ENCODE results near the gene UGT1A6. TPM values are rescaled to one million over a fixed set of nuclear protein-coding genes. Genes with fewer than 3 reads are reported as not detected.
"Not testable (repeated sequence)": the region's sequence is repeated elsewhere in the genome, so short reads cannot be mapped to it uniquely, and the experiment has no call there.

Gene UGT1A6
- total and polyA plus RNA-seq, 2 donors (not counting 3 experiments of a cell fraction or from before 2014, with no cell fraction given), result not detected

DNA sequence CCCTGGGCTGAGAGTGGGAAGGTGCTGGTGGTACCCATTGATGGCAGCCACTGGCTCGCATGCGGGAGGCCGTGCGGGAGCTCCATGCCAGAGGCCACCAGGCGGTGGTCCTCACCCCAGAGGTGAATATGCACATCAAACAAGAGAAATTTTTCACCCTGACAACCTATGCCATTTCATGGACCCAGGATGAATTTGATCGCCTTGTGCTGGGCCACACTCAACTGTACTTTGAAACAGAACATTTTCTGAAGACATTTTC is 54.5 kb downstream of the UGT1A6 start:
- CTCF ChIA-PET, result no interaction called here
- BruUV-seq (replicated peaks), result no TSS peak
- no peak for DNase-seq (ENCODE audit: low read depth, low spot score)
- H3K27ac ChIP-seq (ENCODE audit: insufficient read depth, low read depth, low read length), result no peak overlapping the region
- H3K4me3 ChIP-seq (replicated peaks in 1 of 3; ENCODE audit: insufficient read depth in 1 of 3, low read depth in 1 of 3, low read length in 3 of 3), result no peak overlapping the region
- dilution Hi-C loops (cut with MboI; ENCODE audit: extremely low pct_ligation_motif_present, low sequenced_read_pairs), result no loop called here
- no peak for TF ChIP-seq POLR2AphosphoS5 (IDR thresholded peaks at IDR 0.05; ENCODE audit: insufficient read depth, low read depth, low read length)
- intact Hi-C loops (cut with micrococcal nuclease), result no loop called here
- no peaks in the 10 kb centered on the region for H3K36me3 ChIP-seq (ENCODE audit: control insufficient read depth in 2 of 2, extremely low read depth in 1 of 2, insufficient read depth in 2 of 2, low read length in 2 of 2)
- no peak overlapping the region for H3K4me2 ChIP-seq (ENCODE audit: insufficient read depth, low read length)
- no peaks in the 10 kb centered on the region for H4K20me1 ChIP-seq (replicated peaks; ENCODE audit: control insufficient read depth, extremely low read depth, insufficient read depth, low read length)
- FAIRE-seq, result no peak
- H3K9me1 ChIP-seq (replicated peaks; ENCODE audit: control insufficient read depth, extremely low read depth, insufficient read depth, low read length), result no peaks in the 10 kb centered on the region
- H3K9ac ChIP-seq (replicated peaks; ENCODE audit: extremely low read depth, insufficient read depth, low read length), result no peak overlapping the region
- H3K4me1 ChIP-seq (ENCODE audit: control insufficient read depth, extremely low read depth, insufficient read depth, low read length), result no peaks in the 10 kb centered on the region
- POLR2A ChIA-PET, result no interaction called here
- H3K27me3 ChIP-seq (ENCODE audit: control insufficient read depth in 2 of 2, insufficient read depth in 2 of 2, low read length in 2 of 2), result no peaks in the 10 kb centered on the region
- H2AFZ ChIP-seq (ENCODE audit: low read depth, low read length), result no peak overlapping the region
- H3K79me2 ChIP-seq (ENCODE audit: control insufficient read depth, insufficient read depth, low read length), result no peaks in the 10 kb centered on the region
- H3K9me3 ChIP-seq (replicated peaks; ENCODE audit: control insufficient read depth, insufficient read depth, low read length), result no peaks in the 10 kb centered on the region

- H3K9me3 ChIP-seq (replicated peaks; ENCODE audit: control insufficient read depth, insufficient read depth, low read length); POLR2A ChIA-PET; dilution Hi-C loops (cut with MboI; ENCODE audit: extremely low pct_ligation_motif_present, low sequenced_read_pairs); H4K20me1 ChIP-seq (replicated peaks; ENCODE audit: control insufficient read depth, extremely low read depth, insufficient read depth, low read length); H3K4me2 ChIP-seq (ENCODE audit: insufficient read depth, low read length); H3K27ac ChIP-seq (ENCODE audit: insufficient read depth, low read depth, low read length); BruUV-seq (replicated peaks); H3K36me3 ChIP-seq (ENCODE audit: control insufficient read depth in 2 of 2, extremely low read depth in 1 of 2, insufficient read depth in 2 of 2, low read length in 2 of 2); intact Hi-C loops (cut with micrococcal nuclease); H3K27me3 ChIP-seq (ENCODE audit: control insufficient read depth in 2 of 2, insufficient read depth in 2 of 2, low read length in 2 of 2); DNase-seq (ENCODE audit: low read depth, low spot score); H3K79me2 ChIP-seq (ENCODE audit: control insufficient read depth, insufficient read depth, low read length); CTCF ChIA-PET; H3K4me3 ChIP-seq (replicated peaks in 1 of 3; ENCODE audit: insufficient read depth in 1 of 3, low read depth in 1 of 3, low read length in 3 of 3); FAIRE-seq; H2AFZ ChIP-seq (ENCODE audit: low read depth, low read length); H3K9ac ChIP-seq (replicated peaks; ENCODE audit: extremely low read depth, insufficient read depth, low read length); H3K9me1 ChIP-seq (replicated peaks; ENCODE audit: control insufficient read depth, extremely low read depth, insufficient read depth, low read length); H3K4me1 ChIP-seq (ENCODE audit: control insufficient read depth, extremely low read depth, insufficient read depth, low read length): not testable (repeated sequence)
These were observed 58.0 kb downstream of the UGT1A6 start for GRCh38 chr2:233750689-233751088.

GRCh38 chr2:233751212-233752009 is 58.7 kb downstream of the UGT1A6 start:
- DNase-seq (ENCODE audit: low read depth, low spot score); H2AFZ ChIP-seq (ENCODE audit: low read depth, low read length); H3K36me3 ChIP-seq (ENCODE audit: control insufficient read depth in 2 of 2, extremely low read depth in 1 of 2, insufficient read depth in 2 of 2, low read length in 2 of 2); H3K9ac ChIP-seq (replicated peaks; ENCODE audit: extremely low read depth, insufficient read depth, low read length); H3K4me1 ChIP-seq (ENCODE audit: control insufficient read depth, extremely low read depth, insufficient read depth, low read length); CTCF ChIA-PET; BruUV-seq (replicated peaks); POLR2A ChIA-PET; H3K27me3 ChIP-seq (ENCODE audit: control insufficient read depth in 2 of 2, insufficient read depth in 2 of 2, low read length in 2 of 2); H3K9me3 ChIP-seq (replicated peaks; ENCODE audit: control insufficient read depth, insufficient read depth, low read length); H3K79me2 ChIP-seq (ENCODE audit: control insufficient read depth, insufficient read depth, low read length); FAIRE-seq; H4K20me1 ChIP-seq (replicated peaks; ENCODE audit: control insufficient read depth, extremely low read depth, insufficient read depth, low read length); dilution Hi-C loops (cut with MboI; ENCODE audit: extremely low pct_ligation_motif_present, low sequenced_read_pairs); intact Hi-C loops (cut with micrococcal nuclease); H3K4me3 ChIP-seq (replicated peaks in 1 of 3; ENCODE audit: insufficient read depth in 1 of 3, low read depth in 1 of 3, low read length in 3 of 3); H3K27ac ChIP-seq (ENCODE audit: insufficient read depth, low read depth, low read length); H3K9me1 ChIP-seq (replicated peaks; ENCODE audit: control insufficient read depth, extremely low read depth, insufficient read depth, low read length); H3K4me2 ChIP-seq (ENCODE audit: insufficient read depth, low read length): not testable (repeated sequence)
